ENCODE data around the gene FYCO1.

Gene FYCO1

DNA sequence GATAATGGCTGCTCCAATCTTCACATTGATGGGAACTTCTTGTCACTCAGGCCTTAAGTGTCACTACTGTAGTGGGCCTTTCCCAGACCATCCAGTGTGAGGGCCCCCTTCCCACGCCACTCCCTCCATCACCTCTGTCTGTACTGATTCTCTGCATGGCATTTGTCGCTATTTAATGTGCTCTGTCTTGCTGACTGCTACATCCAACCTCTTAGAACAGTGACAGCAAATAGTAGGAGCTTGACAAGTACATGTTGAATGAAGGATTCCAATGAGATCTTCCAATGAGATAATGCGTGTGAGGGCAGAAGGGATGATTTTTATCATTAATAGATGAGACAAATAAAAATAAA lies 114.9 kb downstream of the FYCO1 start:
- DNase-seq, result no peak

DNA sequence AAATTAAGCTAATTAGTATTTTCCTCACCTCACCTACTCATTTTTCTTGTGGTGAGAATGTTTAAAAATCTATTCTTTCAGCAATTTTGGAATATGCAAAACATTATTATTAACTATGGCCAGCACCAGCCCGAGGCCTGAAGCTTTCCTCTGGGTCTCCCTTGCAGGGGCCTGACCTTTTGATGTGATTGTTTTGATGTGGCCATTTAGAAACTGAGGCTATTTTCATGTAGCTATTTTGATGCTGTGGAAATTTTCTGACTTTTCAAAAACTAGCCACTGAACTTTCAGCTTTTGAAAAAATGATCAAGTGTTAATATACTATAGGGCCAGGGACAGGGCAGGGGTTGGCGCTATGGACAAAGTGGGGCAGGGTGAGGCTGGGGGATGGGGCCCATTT lies 117.5 kb downstream of the FYCO1 start:
- DNase-seq, result no peak

GRCh38 chr3:45874677-45875346 lies 120.8 kb downstream of the FYCO1 start:
- no peak for DNase-seq

DNA sequence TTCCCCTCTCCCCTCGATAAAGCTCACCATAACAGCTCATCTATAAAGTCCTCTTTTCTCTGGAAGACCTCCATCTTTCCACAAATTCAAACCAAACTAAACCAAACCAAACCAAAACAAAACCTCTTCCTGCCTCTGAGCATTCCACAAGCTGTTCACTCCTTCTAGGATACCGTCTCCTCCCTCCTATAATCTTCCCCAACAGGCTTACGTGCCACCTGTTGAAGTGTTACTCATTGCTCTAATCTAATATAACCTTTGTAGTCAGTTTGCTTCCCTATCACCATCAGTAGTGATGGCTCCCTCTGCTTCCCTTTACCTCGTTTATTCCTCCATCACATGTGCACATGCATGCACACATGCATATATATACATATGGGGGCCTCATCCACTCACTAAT lies 122.0 kb downstream of the FYCO1 start:
- no peak for DNase-seq

GRCh38 chr3:45873036-45873435 lies 122.6 kb downstream of the FYCO1 start:
- DNase-seq, result no peak

GRCh38 chr3:45872569-45872968 lies 123.1 kb downstream of the FYCO1 start:
- DNase-seq, result no peak

DNA sequence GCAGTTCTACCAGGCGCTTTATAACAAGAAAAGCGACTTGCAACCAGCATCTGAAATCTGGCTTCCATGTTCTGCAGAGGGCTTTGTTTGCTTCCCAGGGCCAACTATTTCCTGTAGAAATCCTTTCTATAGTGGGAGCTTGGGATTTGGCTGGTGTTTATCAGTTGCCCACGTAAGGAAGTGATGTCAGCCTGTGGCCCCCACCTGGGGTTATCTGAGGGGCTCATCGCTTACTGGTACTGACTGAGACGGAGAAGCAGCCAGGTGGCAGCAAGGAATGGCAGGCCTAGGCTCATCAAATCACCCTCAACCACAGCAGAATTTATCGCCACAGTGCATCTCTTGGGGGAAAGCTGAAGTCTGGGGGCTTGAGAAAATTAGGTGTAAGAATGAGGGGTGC lies 123.8 kb downstream of the FYCO1 start:
- no peak for DNase-seq

GRCh38 chr3:45870099-45870498 lies 125.5 kb downstream of the FYCO1 start:
- DNase-seq, result no peak

GRCh38 chr3:45869638-45870037 lies 126.0 kb downstream of the FYCO1 start:
- no peak for DNase-seq

GRCh38 chr3:45868650-45869049 lies 127.0 kb downstream of the FYCO1 start:
- DNase-seq, result no peak

DNA sequence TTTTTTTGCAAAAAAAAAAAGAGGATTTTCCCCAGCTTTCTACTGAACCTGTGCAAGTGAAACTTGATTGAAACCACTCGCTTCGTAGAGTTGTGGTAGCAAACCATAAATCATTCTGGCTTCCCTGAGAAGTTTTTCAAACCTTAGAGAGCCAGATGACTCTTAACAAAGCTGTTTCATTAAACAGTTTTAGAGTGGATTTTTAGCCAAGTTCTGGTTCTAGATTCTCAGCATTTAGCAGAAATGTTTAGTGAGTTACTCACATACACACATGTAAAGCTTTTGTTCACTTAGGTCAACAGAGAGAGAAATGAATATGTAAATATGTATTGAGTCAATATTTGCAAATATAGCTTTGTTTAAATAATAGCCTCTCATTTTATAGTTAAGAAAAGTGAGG lies 127.4 kb downstream of the FYCO1 start:
- no peak for DNase-seq
